ENCODE measurements around the gene SLC25A24. TPM values are rescaled to one million over a fixed set of nuclear protein-coding genes. Genes with fewer than 3 reads are reported as not detected.
"Not testable (repeated sequence)": the region's sequence is repeated elsewhere in the genome, so short reads cannot be mapped to it uniquely, and the experiment has no call there.

SLC25A24 gene
- 34.3 and 39.8 TPM in 2 replicates for total RNA-seq

DNA sequence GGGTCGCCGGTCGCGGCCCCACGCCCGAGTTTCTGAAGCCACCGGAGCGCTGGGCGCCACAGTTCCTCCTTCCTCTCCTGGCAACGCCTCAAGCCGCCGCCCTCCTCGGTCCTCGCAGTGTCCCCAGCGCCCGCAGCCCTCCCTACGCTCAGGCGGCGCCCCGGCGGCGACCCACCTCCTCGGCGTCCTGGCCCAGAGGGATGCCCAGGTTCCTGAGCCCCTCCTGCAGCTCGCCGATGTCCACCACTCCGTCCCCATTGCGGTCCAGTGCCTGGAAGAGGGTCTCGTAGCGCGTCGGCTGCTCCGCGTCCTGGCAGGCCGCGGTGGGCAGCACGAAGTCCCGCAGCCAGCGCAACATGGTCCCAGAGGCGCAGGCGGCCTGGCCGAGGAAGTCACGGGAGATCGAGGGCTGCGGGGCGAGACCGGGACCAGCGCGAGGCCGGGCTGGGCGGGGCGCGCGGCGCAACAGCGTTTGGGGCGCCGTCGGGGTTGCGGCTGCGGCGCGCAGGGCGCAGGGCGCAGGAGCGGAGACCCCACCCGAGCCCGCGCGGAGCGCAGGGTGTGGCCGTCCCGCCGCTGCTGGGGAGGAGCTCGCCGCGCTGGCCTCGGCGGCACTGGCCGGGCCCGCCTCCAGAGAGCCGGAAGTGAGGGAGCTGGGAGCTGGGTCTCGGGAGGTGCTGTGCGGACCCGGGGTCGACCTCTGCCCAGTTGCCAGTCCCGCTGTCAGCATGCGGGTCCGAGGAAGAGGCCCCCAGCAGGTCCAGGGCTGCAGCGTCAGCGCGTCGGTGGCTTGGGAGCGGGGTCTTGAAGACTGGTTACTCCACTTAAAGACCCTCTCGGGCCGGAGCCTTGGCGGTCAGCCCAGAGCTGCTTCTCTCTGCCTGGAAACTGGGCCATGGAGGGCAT is at the start of gene SLC25A24:
Gene SLC25A24, minus strand, starts transcription at position 563 of the 906 bp plus-strand sequence. Its CDS starts 205 bp downstream, at position 358.
- TF ChIP-seq, protein P1, sequence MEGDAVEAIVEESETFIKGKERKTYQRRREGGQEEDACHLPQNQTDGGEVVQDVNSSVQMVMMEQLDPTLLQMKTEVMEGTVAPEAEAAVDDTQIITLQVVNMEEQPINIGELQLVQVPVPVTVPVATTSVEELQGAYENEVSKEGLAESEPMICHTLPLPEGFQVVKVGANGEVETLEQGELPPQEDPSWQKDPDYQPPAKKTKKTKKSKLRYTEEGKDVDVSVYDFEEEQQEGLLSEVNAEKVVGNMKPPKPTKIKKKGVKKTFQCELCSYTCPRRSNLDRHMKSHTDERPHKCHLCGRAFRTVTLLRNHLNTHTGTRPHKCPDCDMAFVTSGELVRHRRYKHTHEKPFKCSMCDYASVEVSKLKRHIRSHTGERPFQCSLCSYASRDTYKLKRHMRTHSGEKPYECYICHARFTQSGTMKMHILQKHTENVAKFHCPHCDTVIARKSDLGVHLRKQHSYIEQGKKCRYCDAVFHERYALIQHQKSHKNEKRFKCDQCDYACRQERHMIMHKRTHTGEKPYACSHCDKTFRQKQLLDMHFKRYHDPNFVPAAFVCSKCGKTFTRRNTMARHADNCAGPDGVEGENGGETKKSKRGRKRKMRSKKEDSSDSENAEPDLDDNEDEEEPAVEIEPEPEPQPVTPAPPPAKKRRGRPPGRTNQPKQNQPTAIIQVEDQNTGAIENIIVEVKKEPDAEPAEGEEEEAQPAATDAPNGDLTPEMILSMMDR (IDR thresholded peaks at IDR 0.05; ENCODE audit: insufficient read depth, low read length, severe bottlenecking): no peak
- FAIRE-seq (no peak), DNase-seq (ENCODE audit: low read depth) (peak; percentile 54)
- Histone ChIP-seq H3K27me3 (ENCODE audit: control insufficient read depth, insufficient read depth, low read length) (no peaks in the 10 kb centered on the region), H3K4me3 (ENCODE audit: low read depth, low read length) (peak within 1 kb of the TSS; percentile 100), H3K36me3 (ENCODE audit: control insufficient read depth, insufficient read depth, low read length) (peaks cover 4% of the 10 kb centered on the region)

DNA sequence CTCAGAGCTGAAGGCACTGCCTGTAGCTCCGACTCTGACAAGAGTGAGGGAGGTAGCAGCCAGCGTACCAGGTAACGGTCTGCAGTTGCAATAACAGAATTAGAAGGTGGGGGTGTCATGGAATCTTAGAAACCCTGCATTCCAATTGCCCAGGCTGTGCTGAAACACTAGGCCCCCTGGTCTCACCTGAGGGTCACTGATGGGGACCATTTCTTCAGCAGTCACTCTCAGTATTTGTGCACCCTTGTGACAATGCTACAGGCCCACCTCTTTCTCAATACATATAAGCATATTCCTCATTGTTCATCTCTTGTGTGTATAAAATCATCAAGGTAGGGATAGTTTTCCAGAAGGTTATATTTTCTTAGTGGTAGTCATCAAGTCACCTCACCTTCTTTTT is 43.8 kb upstream of the SLC25A24 start, which contains the start of gene NBPF4:
Gene NBPF4, minus strand, starts transcription at position 101 of the 400 bp plus-strand sequence. CDS start 315 bp downstream, outside the sequence.
- not testable (repeated sequence) for H3K4me3 ChIP-seq (ENCODE audit: low read depth, low read length); FAIRE-seq; DNase-seq (ENCODE audit: low read depth); H3K27me3 ChIP-seq (ENCODE audit: control insufficient read depth, insufficient read depth, low read length); H3K36me3 ChIP-seq (ENCODE audit: control insufficient read depth, insufficient read depth, low read length)

DNA sequence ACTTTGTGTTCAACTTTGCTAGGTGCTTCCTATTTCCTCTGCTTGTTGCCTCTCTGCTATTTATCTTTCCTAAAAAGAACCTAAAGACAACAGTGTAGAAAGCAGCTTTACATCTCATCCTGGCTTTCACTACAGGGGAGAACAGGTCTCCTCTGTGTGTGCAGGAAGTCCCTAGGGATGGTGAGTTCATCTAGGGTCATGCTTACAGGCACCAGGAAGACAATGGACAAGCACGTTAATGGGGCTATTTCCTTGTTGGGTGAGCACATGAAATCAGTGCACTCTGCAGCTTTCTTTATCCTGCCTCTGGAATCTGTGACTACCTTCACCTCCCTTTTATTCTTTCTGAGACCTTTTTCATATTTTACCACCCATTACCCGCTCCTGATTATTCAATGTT is 39.3 kb upstream of the SLC25A24 start:
- not testable (repeated sequence) for FAIRE-seq; H3K36me3 ChIP-seq (ENCODE audit: control insufficient read depth, insufficient read depth, low read length); H3K27me3 ChIP-seq (ENCODE audit: control insufficient read depth, insufficient read depth, low read length); H3K4me3 ChIP-seq (ENCODE audit: low read depth, low read length); DNase-seq (ENCODE audit: low read depth)

DNA sequence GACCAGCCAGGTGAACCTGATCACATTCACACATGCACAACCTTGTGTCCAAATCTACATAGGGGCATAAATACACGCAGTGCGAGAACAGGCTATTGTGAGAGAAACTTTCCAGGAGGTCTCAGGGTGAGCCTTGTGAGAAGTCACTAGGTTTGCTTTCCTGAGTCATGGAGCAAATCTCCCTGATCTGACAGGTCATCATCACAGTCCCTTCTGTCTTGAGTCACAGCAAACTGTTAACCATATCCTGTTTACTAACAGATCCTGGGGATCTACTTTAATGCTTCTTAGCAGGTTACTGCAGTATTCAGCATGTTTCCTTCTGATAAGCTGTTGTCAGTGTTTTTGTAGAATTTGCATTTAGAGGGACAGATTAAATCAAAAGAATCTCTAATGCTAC is 35.2 kb upstream of the SLC25A24 start:
- FAIRE-seq; H3K4me3 ChIP-seq (ENCODE audit: low read depth, low read length); H3K27me3 ChIP-seq (ENCODE audit: control insufficient read depth, insufficient read depth, low read length); DNase-seq (ENCODE audit: low read depth); H3K36me3 ChIP-seq (ENCODE audit: control insufficient read depth, insufficient read depth, low read length): not testable (repeated sequence)

DNA sequence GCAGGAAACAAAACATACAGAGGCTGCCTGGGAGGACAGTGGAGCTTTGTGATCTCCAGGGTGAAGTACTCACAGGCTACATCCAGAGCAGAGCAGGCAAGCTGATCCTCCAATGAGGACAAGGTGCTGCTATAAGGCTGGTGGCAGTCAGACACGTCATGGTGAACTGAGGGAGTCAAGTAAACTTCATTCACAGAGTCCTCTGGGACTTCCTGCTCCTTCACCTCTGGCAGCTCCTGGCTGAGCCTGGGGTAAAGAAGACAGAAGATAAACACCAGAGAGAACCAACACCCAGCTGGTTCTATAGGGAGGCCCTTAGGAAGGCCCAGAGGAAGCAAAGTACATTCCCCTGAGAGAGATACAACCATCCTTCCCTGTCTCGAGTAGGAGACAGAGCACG is 32.0 kb upstream of the SLC25A24 start:
- H3K4me3 ChIP-seq (ENCODE audit: low read depth, low read length); DNase-seq (ENCODE audit: low read depth); H3K27me3 ChIP-seq (ENCODE audit: control insufficient read depth, insufficient read depth, low read length); FAIRE-seq; H3K36me3 ChIP-seq (ENCODE audit: control insufficient read depth, insufficient read depth, low read length): not testable (repeated sequence)

DNA sequence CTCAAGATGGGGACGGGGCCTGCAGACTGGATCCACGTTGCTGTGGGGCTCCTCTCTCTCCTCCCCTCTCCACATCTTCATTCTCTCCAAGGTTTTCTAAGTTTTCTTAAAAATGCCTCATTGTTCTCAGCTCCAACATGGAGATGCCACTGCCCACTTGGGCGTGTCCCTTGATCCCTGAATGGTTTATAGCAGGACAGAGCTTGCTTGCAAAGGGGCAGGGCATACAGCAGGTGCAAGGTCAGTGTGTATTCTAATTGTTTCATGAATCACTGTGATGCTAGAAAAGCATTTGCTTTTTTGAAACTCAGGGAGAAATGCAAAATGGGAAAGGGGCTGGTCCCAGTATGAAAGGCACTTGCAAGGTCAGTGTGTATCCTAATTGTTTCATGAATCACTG is 29.8 kb upstream of the SLC25A24 start:
- DNase-seq (ENCODE audit: low read depth); H3K36me3 ChIP-seq (ENCODE audit: control insufficient read depth, insufficient read depth, low read length); FAIRE-seq; H3K4me3 ChIP-seq (ENCODE audit: low read depth, low read length); H3K27me3 ChIP-seq (ENCODE audit: control insufficient read depth, insufficient read depth, low read length): not testable (repeated sequence)

DNA sequence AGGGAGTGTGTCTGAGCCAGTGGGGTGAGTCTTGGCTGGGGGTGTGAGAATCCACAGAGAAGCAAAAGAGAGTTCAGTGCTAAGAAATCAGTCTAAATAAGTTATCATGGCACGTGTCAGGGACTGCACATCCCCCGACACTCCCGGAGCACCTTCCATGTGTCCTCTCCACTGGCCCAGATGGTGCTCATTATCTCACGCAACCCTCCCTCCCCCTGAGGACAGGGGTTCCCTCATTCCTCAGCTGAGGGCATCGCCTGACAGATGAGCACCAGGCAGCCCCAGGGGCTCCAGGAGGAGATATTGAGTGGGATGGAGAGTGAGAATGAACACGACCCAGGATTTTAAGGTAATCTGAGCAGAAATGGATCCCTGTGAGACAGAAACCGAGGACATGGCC is 27.6 kb upstream of the SLC25A24 start:
- not testable (repeated sequence) for DNase-seq (ENCODE audit: low read depth); FAIRE-seq; H3K27me3 ChIP-seq (ENCODE audit: control insufficient read depth, insufficient read depth, low read length); H3K4me3 ChIP-seq (ENCODE audit: low read depth, low read length); H3K36me3 ChIP-seq (ENCODE audit: control insufficient read depth, insufficient read depth, low read length)

DNA sequence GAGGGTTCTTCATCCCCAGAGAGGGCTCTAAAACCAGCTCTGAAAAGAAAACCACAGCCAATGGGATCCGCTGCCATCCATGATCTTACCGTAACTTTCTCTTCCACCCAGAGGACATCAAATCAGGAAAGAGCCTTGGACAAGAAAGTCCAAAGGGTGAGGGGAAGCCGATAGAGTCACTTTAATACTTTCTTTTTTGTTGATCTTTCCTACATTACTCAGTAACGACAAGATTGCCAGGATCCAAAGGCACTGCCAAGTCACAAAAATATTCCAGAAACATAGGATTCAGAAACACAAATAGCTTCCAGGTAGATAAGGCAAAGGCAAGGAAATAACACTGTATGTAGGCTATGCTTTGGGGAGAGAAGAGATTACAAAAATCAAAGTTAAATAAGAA is 26.7 kb upstream of the SLC25A24 start:
- not testable (repeated sequence) for FAIRE-seq; DNase-seq (ENCODE audit: low read depth); H3K36me3 ChIP-seq (ENCODE audit: control insufficient read depth, insufficient read depth, low read length); H3K27me3 ChIP-seq (ENCODE audit: control insufficient read depth, insufficient read depth, low read length); H3K4me3 ChIP-seq (ENCODE audit: low read depth, low read length)

DNA sequence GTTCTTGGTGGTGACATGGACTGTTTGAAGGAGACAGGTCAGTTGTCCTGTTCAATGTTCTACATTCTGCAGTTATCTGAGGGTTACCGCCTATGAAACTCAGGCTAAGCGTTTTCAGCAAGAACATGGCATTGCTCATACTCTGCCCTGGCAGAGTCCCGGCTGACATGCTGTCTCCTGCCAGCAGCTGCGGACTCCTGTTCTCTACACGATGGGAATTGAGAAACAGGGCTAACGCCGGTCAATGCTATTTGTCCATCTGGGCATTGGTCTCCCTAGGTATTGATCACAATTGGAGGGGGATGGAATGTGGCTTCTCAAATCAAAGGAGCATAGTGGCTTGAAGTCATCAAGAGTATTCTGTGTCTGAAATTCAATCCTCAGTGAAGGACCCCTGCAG is 23.1 kb upstream of the SLC25A24 start:
- DNase-seq (ENCODE audit: low read depth); H3K27me3 ChIP-seq (ENCODE audit: control insufficient read depth, insufficient read depth, low read length); FAIRE-seq; H3K36me3 ChIP-seq (ENCODE audit: control insufficient read depth, insufficient read depth, low read length); H3K4me3 ChIP-seq (ENCODE audit: low read depth, low read length): not testable (repeated sequence)

DNA sequence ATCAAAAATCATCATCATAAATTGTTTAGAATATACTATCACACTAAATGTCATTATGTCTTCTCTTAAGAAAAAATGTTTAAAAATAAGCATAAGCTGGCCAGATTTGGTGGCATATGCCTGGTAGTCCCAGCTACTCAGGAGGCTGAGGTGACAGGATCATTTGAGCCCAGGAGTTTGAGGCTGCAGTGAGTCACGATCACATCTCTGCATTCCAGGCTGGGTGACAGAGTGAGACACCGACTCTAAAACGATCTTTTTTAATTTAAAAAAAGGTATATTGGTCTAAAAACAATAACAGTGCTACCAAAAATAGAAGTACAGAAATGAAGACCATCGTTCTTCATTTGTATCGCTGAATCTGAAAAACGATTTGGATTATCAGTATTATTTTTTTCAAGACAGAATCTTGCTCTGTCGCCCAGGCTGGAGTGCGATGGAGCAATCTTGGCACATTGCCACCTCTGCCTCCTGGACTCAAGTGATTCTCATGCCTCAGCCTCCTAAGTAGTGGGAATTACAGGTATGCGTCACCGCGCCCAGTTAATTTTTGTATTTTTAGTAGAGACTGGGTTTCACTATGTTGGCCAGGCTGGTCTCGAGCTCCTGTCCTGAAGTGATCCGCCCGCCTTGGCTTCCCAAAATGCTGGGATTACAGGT is 17.5 kb upstream of the SLC25A24 start:
- not testable (repeated sequence) for DNase-seq (ENCODE audit: low read depth); FAIRE-seq; H3K36me3 ChIP-seq (ENCODE audit: control insufficient read depth, insufficient read depth, low read length); H3K27me3 ChIP-seq (ENCODE audit: control insufficient read depth, insufficient read depth, low read length); H3K4me3 ChIP-seq (ENCODE audit: low read depth, low read length)

DNA sequence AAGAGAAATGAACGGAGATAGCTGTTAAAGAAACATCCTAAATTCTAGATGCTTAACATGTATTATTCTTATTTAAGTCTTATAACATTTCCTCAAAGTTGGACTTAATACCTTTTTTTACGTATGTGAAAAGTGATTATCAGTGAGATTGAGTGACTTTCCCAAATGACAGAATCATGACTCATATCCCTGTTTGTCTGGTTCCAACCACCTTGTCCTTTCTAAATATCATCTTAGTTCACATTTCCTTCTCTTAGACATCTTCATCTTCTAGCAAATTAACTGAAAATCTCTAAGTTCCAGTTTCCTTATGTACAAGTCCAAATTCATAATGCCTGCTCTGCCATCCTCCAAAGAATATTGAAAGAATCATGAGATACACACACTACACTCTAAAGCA is 16.9 kb upstream of the SLC25A24 start:
- not testable (repeated sequence) for FAIRE-seq; H3K4me3 ChIP-seq (ENCODE audit: low read depth, low read length); H3K36me3 ChIP-seq (ENCODE audit: control insufficient read depth, insufficient read depth, low read length); H3K27me3 ChIP-seq (ENCODE audit: control insufficient read depth, insufficient read depth, low read length)
- DNase-seq (ENCODE audit: low read depth): peak; percentile 69

DNA sequence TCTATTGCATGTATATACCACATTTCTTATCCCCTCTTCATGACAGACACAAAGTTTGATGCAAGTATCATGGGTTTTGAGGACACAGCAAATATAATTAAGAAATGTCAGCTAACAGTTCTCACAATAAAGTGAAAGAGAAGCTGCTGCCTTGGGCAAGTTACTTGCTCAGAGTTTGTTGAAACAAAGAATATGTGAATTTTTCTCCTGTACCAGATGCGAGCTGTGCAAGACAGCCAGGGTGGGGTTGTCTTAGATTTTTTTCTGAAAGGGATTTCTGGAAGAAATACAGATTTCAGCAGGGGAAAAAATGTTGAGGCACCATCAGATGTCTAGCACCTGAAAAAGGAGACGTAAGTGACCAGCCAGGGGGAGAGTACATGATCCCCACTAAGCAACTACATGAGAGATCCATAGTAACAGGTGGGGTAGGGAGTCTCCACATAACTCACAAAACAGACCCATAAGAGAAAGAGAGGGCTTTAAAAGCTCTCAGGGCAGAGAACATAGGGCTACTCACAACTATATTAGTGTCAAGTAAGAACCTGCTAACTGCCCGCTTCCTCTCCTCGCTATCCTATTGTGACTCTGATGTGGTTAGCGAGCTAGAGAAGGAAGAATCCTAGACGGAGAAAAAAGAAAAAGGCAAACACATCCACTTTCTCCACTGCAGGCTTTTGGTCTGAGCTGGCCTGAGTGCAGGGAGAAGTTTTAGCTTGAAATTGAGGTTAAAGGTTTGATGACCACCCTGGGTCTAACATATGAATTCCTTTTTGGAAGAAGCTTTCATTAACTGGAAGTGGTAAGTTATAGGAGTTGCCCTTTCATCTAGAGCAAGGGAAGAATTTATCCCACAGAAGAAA is 16.1 kb upstream of the SLC25A24 start:
- H3K4me3 ChIP-seq (ENCODE audit: low read depth, low read length); H3K27me3 ChIP-seq (ENCODE audit: control insufficient read depth, insufficient read depth, low read length); H3K36me3 ChIP-seq (ENCODE audit: control insufficient read depth, insufficient read depth, low read length); FAIRE-seq; DNase-seq (ENCODE audit: low read depth): not testable (repeated sequence)
